B cell (primary cell): ENCODE data around the gene SGPP2. TPM values are rescaled to one million over a fixed set of nuclear protein-coding genes. Genes with fewer than 3 reads are reported as not detected.

ENCODE experiments used
- ATAC-seq: fragments of 200-7000 bp; cut with Tn5 transposase; one replicate; pipeline ENCODE4 v1.10.0; 2021; ENCODE audit warnings: low read depth, mild to moderate bottlenecking, moderate number of reproducible peaks, moderate library complexity
- CTCF ChIA-PET: fragments of 350-600 bp; sonication (Branson Sonifier 250); formaldehyde crosslinking; loops from one replicate; lab custom pipeline; 2021; ENCODE audit warnings: antibody characterized with exemption, inconsistent platforms; lab: Charles Lee
- POLR2A ChIA-PET: fragments of 350-600 bp; sonication (Branson Sonifier 250); formaldehyde crosslinking; loops from one replicate; lab custom pipeline; 2021; ENCODE audit warnings: antibody characterized with exemption; lab: Charles Lee
- DNase-seq: peaks from one replicate; pipeline ENCODE4 v3.0.0; 2013
- H2AFZ ChIP-seq: 2 replicates; pipeline ENCODE4 v1.6.1; 2012; ENCODE audit warnings: mild to moderate bottlenecking, low read depth, low read length; ENCODE audit not compliant: insufficient read depth, poor library complexity, severe bottlenecking
- H3K27ac ChIP-seq, 2 donors: 1 replicate in 1 of 2; 2 replicates in 1 of 2; pipeline ENCODE4 v1.5.1; 2012 to 2013; ENCODE audit warnings: low read length in 2 of 2, mild to moderate bottlenecking in 2 of 2, moderate library complexity in 1 of 2
- H3K27me3 ChIP-seq, 4 experiments: fragments of 200-600 bp in 1 of 4; sonication (generic) in 1 of 4; replicated peaks in 1 of 4; 1 replicate in 2 of 4; 2 replicates in 2 of 4; pipeline versions ENCODE4 v1.6.1 to v1.7.0; 2013 to 2016; ENCODE audit warnings: low read length in 3 of 4, mild to moderate bottlenecking in 2 of 4, mixed read lengths in 1 of 4, moderate library complexity in 1 of 4; ENCODE audit not compliant: insufficient read depth in 4 of 4, control insufficient read depth in 3 of 4; ENCODE audit errors: control extremely low read depth in 1 of 4
- H3K36me3 ChIP-seq, 2 experiments: replicated peaks in 1 of 2; 1 replicate in 1 of 2; 2 replicates in 1 of 2; pipeline versions ENCODE4 v1.6.1 to v1.7.1; 2013; ENCODE audit warnings: low read length in 1 of 2; ENCODE audit not compliant: insufficient read depth in 2 of 2, control insufficient read depth in 1 of 2; ENCODE audit errors: control extremely low read depth in 1 of 2, extremely low read depth in 1 of 2
- H3K4me1 ChIP-seq, 2 donors: fragments of 200-600 bp in 1 of 2; sonication (generic) in 1 of 2; 1 replicate in 1 of 2; 2 replicates in 1 of 2; pipeline versions ENCODE4 v1.5.1 to v1.6.1; 2013 to 2017; ENCODE audit warnings: low read length in 2 of 2; ENCODE audit not compliant: control insufficient read depth in 2 of 2, insufficient read depth in 2 of 2
- H3K4me2 ChIP-seq: replicated peaks from 2 replicates; pipeline ENCODE3; 2012; ENCODE audit warnings: mild to moderate bottlenecking, low read depth, low read length; ENCODE audit not compliant: poor library complexity, severe bottlenecking
- H3K4me3 ChIP-seq, 5 experiments: fragments of 200-600 bp in 1 of 5; sonication (generic) in 1 of 5; 1 replicate in 3 of 5; 2 replicates in 2 of 5; pipeline versions ENCODE4 v1.5.1 to v1.7.0; 2011 to 2016; ENCODE audit warnings: low read length in 4 of 5, mild to moderate bottlenecking in 4 of 5, low read depth in 2 of 5, control low read depth in 1 of 5, moderate library complexity in 1 of 5; ENCODE audit not compliant: insufficient read depth in 1 of 5; ENCODE audit errors: control extremely low read depth in 1 of 5, extremely low read depth in 1 of 5
- H3K79me2 ChIP-seq: fragments of 200-600 bp; sonication (generic); one replicate; pipeline ENCODE4 v1.6.0; 2016; ENCODE audit warnings: low read length; ENCODE audit not compliant: control insufficient read depth, insufficient read depth
- H3K9ac ChIP-seq: fragments of 200-600 bp; sonication (generic); 2 replicates; pipeline ENCODE4 v1.6.1; 2017; ENCODE audit warnings: mild to moderate bottlenecking, low read length, moderate library complexity
- H3K9me3 ChIP-seq, 3 donors: one replicate each; pipeline versions ENCODE4 v1.6.1 to v1.7.1; 2013; ENCODE audit warnings: low read length in 2 of 3; ENCODE audit not compliant: control insufficient read depth in 2 of 3, insufficient read depth in 1 of 3; ENCODE audit errors: control extremely low read depth in 1 of 3
- H4K20me1 ChIP-seq: 2 replicates; pipeline ENCODE4 v1.6.0; 2012; ENCODE audit warnings: mild to moderate bottlenecking, low read length; ENCODE audit not compliant: insufficient read depth, control insufficient read depth, poor library complexity, severe bottlenecking
- H3K27ac Mint-ChIP-seq: one replicate; pipeline ENCODE4 v1.8.0; 2021; ENCODE audit warnings: mixed read lengths
- H3K27me3 Mint-ChIP-seq: one replicate; pipeline ENCODE4 v1.8.0; 2021; ENCODE audit warnings: mixed read lengths
- H3K4me1 Mint-ChIP-seq: one replicate; pipeline ENCODE4 v1.8.0; 2021; ENCODE audit warnings: mixed read lengths
- H3K4me3 Mint-ChIP-seq: one replicate; pipeline ENCODE4 v1.8.0; 2021; ENCODE audit warnings: mixed read lengths
- H3K9me3 Mint-ChIP-seq: one replicate; pipeline ENCODE4 v1.8.0; 2022; ENCODE audit warnings: mixed read lengths; ENCODE audit not compliant: insufficient read depth
- EZH2 ChIP-seq: IDR thresholded peaks from 2 replicates; pipeline ENCODE4 v1.6.1; 2012; ENCODE audit warnings: borderline replicate concordance, low read depth, mild to moderate bottlenecking, moderate library complexity, low read length; ENCODE audit not compliant: insufficient read depth, poor library complexity, severe bottlenecking
- WGBS: methylation state at CpG from one replicate; pipeline ENCODE4 v1.1.5; 2013; ENCODE audit warnings: missing lambda C conversion rate; ENCODE audit not compliant: insufficient coverage; 5-methylcytosine and 5-hydroxymethylcytosine counted together
- intact Hi-C: fragments of 100-400 bp; cut with micrococcal nuclease; formaldehyde crosslinking; loops from one replicate; pipeline ENCODE4 v1.10.0; 2022
- polyA plus RNA-seq: library from polyadenylated mRNA; depleted of rRNA; stranded (reverse); fragments of >200 nt; gene quantifications from 2 replicates; pipeline ENCODE4 v1.2.3, GENCODE V29; 2012
- total RNA-seq, 2 donors: library from RNA; stranded (reverse); fragments of 120-200 nt in 1 of 2; gene quantifications; 1 replicate in 1 of 2; 2 replicates in 1 of 2; pipeline versions ENCODE4 v1.2.3 to v1.2.4, GENCODE V29; 2013 to 2022
- TF ChIP-seq, protein P1 (sequence below): fragments of 200-600 bp; IDR thresholded peaks from one replicate; pipeline ENCODE4 v1.8.0; 2022; ENCODE audit warnings: antibody characterized with exemption, mild to moderate bottlenecking

Gene SGPP2
- total and polyA plus RNA-seq, 2 donors (not counting 1 experiment from before 2014, with no cell fraction given), result 1.5 to 7.7 TPM

DNA sequence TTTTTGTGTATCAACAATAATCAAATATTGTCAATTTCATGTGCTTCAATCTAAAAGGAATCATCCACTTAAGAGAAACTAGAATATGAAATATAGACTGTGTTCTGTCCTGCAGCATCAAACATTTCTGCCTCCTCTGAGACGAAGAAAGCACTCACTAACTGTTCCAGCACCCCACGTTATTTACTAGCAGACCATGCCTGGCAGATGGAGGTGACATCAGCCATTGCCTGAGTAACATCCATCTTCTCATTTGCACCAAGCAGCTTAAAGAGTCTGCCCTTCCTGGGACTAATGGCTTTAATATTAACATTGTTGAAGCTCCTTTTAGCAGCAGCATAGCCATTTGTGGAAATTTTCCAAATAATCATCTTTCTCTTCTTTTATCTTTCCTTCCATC is 25.7 kb downstream of the SGPP2 start:
- no peak overlapping the region for H3K4me2 ChIP-seq
- H3K4me1 ChIP-seq, result no peaks in the 10 kb centered on the region
- ATAC-seq (no peak), DNase-seq (no peak)
- no peak overlapping the region for H2AFZ ChIP-seq
- Mint-ChIP-seq H3K9me3 (no peaks in the 10 kb centered on the region), H3K27me3 (no peaks in the 10 kb centered on the region), H3K27ac (no peak overlapping the region), H3K4me3 (no peak overlapping the region), H3K4me1 (no peaks in the 10 kb centered on the region)
- no peak overlapping the region for H3K27ac ChIP-seq
- no peak overlapping the region for H3K9ac ChIP-seq
- no peak overlapping the region for H3K4me3 ChIP-seq
- no peaks in the 10 kb centered on the region for H3K27me3 ChIP-seq
- ChIA-PET CTCF (no interaction called here), POLR2A (no interaction called here)
- H3K36me3 ChIP-seq, result no peaks in the 10 kb centered on the region
- no peak for TF ChIP-seq EZH2
- TF ChIP-seq, protein P1, sequence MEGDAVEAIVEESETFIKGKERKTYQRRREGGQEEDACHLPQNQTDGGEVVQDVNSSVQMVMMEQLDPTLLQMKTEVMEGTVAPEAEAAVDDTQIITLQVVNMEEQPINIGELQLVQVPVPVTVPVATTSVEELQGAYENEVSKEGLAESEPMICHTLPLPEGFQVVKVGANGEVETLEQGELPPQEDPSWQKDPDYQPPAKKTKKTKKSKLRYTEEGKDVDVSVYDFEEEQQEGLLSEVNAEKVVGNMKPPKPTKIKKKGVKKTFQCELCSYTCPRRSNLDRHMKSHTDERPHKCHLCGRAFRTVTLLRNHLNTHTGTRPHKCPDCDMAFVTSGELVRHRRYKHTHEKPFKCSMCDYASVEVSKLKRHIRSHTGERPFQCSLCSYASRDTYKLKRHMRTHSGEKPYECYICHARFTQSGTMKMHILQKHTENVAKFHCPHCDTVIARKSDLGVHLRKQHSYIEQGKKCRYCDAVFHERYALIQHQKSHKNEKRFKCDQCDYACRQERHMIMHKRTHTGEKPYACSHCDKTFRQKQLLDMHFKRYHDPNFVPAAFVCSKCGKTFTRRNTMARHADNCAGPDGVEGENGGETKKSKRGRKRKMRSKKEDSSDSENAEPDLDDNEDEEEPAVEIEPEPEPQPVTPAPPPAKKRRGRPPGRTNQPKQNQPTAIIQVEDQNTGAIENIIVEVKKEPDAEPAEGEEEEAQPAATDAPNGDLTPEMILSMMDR, result no peak
- no peaks in the 10 kb centered on the region for H4K20me1 ChIP-seq
- H3K9me3 ChIP-seq, result no peaks in the 10 kb centered on the region
- no peaks in the 10 kb centered on the region for H3K79me2 ChIP-seq
- intact Hi-C loops, result no loop called here
- 90% methylated on average over 2 of the region's 2 CpGs for WGBS

DNA sequence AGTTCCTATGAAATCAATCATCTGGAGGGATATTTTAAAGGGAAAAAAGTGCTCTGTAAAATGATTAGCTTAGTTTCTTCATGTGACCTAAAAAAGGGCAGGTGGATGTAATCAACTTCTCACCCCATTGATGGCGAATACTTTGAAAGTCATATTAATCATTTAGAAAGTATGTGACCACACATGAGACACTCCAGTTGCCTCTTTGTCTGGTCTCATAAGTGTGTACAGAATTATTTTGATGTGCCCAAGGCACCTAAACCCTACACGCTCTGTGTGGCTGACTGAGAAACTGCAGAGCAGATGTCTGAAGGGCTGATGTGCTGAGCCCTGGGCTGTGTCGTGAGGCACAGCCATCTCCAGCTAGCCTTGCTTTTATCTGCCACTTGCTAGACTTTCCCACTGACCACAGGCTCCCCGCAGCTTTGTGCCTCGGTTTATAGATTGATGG is 26.9 kb downstream of the SGPP2 start:
- Mint-ChIP-seq H3K27me3 (no peaks in the 10 kb centered on the region), H3K27ac (no peak overlapping the region), H3K9me3 (no peaks in the 10 kb centered on the region), H3K4me1 (no peaks in the 10 kb centered on the region), H3K4me3 (no peak overlapping the region)
- intact Hi-C loops, result no loop called here
- no peak for DNase-seq
- H3K4me3 ChIP-seq, result no peak overlapping the region
- CTCF ChIA-PET, result interaction anchor here (0.7 kb wide), 1 partner anchor 8 kb away, joined by 4 read pairs; no protein-coding TSS in a partner anchor
- 83% methylated on average over 1 of the region's 5 CpGs for WGBS
- no peaks in the 10 kb centered on the region for H4K20me1 ChIP-seq
- no peak overlapping the region for H3K27ac ChIP-seq
- no peak overlapping the region for H2AFZ ChIP-seq
- H3K36me3 ChIP-seq, result no peaks in the 10 kb centered on the region
- no peak overlapping the region for H3K4me2 ChIP-seq
- no peaks in the 10 kb centered on the region for H3K27me3 ChIP-seq
- H3K9ac ChIP-seq, result no peak overlapping the region
- no peaks in the 10 kb centered on the region for H3K4me1 ChIP-seq
- POLR2A ChIA-PET, result no interaction called here
- no peak for ATAC-seq
- H3K79me2 ChIP-seq, result no peaks in the 10 kb centered on the region
- TF ChIP-seq, protein P1, result no peak
- no peak for TF ChIP-seq EZH2
- no peaks in the 10 kb centered on the region for H3K9me3 ChIP-seq
